Peyer's patch (tissue), 4 donors: Measurements from ENCODE around the gene TTLL12.

ENCODE experiments used
- CTCF ChIP-seq, 6 experiments: fragments of 450-650 bp in 4 of 6; fragments of 200-600 bp in 2 of 6; sonication (generic) in 1 of 6; IDR thresholded peaks; one replicate each; pipeline ENCODE4 v1.5.1; 2017 to 2019; ENCODE audit warnings: antibody characterized with exemption in 6 of 6, mild to moderate bottlenecking in 3 of 6, moderate library complexity in 1 of 6
- POLR2A ChIP-seq, 2 donors: fragments of 450-650 bp; IDR thresholded peaks; one replicate each; pipeline ENCODE4 v1.5.1; 2017; ENCODE audit warnings: antibody characterized with exemption in 2 of 2, mild to moderate bottlenecking in 2 of 2, moderate library complexity in 2 of 2

- TF ChIP-seq CTCF (IDR thresholded peaks at IDR 0.05): no peak
- no peak for TF ChIP-seq POLR2A (IDR thresholded peaks at IDR 0.05)
Measured at GRCh38 chr22:43211941-43212433, 25.1 kb upstream of the TTLL12 start.
